PC-9 (cell line): ENCODE measurements around the gene COL23A1. TPM values are rescaled to one million over a fixed set of nuclear protein-coding genes. Genes with fewer than 3 reads are reported as not detected.

Experiments
- BruUV-seq: library from RNA; stranded (reverse); fragments of 400-500 nt; replicated peaks from 2 replicates; lab custom pipeline; 2021; lab: Mats Ljungman, UMichigan
- CTCF ChIA-PET: fragments of 300-600 bp; sonication (Branson Sonifier 250); formaldehyde crosslinking; loops from one replicate; lab custom pipeline; 2022; ENCODE audit warnings: antibody characterized with exemption; lab: Charles Lee
- POLR2A ChIA-PET: fragments of 300-600 bp; sonication (Branson Sonifier 250); formaldehyde crosslinking; loops from one replicate; lab custom pipeline; 2022; ENCODE audit warnings: antibody characterized with exemption; ENCODE audit not compliant: unreplicated experiment; lab: Charles Lee
- DNase-seq, 2 experiments: peaks; one replicate each; pipeline versions ENCODE4 v3.0.0 to v3.0.0-alpha.2; 2015 to 2022; ENCODE audit warnings: mixed read lengths in 1 of 2
- H2AFZ ChIP-seq: fragments of 200-600 bp; sonication (generic); 2 replicates; pipeline ENCODE4 v1.8.1; 2017; ENCODE audit warnings: antibody characterized with exemption
- H3F3A ChIP-seq: fragments of 200-600 bp; sonication (generic); 2 replicates; pipeline ENCODE4 v1.8.1; 2017; ENCODE audit warnings: antibody characterized with exemption, mild to moderate bottlenecking, low read depth; ENCODE audit not compliant: insufficient read depth
- H3K27ac ChIP-seq: fragments of 200-600 bp; sonication (generic); 2 replicates; pipeline ENCODE4 v1.6.1; 2016; ENCODE audit warnings: mixed run types
- H3K27me3 ChIP-seq: fragments of 200-600 bp; sonication (generic); 2 replicates; pipeline ENCODE4 v1.6.1; 2016; ENCODE audit warnings: low read depth, mixed run types; ENCODE audit not compliant: insufficient read depth
- H3K36me3 ChIP-seq: fragments of 200-600 bp; sonication (generic); 2 replicates; pipeline ENCODE4 v1.6.1; 2016; ENCODE audit warnings: low read depth, mixed run types
- H3K4me1 ChIP-seq: fragments of 200-600 bp; sonication (generic); replicated peaks from 2 replicates; pipeline ENCODE4 v1.6.1; 2016; ENCODE audit warnings: mixed run types; ENCODE audit not compliant: insufficient read depth
- H3K4me2 ChIP-seq: fragments of 200-600 bp; sonication (generic); 2 replicates; pipeline ENCODE4 v1.6.1; 2017; ENCODE audit warnings: mixed run types
- H3K4me3 ChIP-seq: fragments of 200-600 bp; sonication (generic); 2 replicates; pipeline ENCODE4 v1.6.1; 2016; ENCODE audit warnings: mixed run types
- H3K79me2 ChIP-seq: fragments of 200-600 bp; sonication (generic); 2 replicates; pipeline ENCODE4 v1.6.1; 2017; ENCODE audit warnings: low read depth, mixed run types
- H3K9me2 ChIP-seq: fragments of 200-600 bp; sonication (generic); 2 replicates; pipeline ENCODE4 v1.8.1; 2017; ENCODE audit warnings: mild to moderate bottlenecking; ENCODE audit not compliant: insufficient read depth
- H3K9me3 ChIP-seq: fragments of 200-600 bp; sonication (generic); 2 replicates; pipeline ENCODE4 v1.8.1; 2016; ENCODE audit warnings: low read depth; ENCODE audit not compliant: insufficient read depth
- H4K20me1 ChIP-seq: fragments of 200-600 bp; sonication (generic); 2 replicates; pipeline ENCODE4 v1.8.1; 2017; ENCODE audit not compliant: insufficient read depth
- EZH2 ChIP-seq: fragments of 200-600 bp; sonication (generic); IDR thresholded peaks from 2 replicates; pipeline ENCODE4 v1.8.0; 2017; ENCODE audit warnings: antibody characterized with exemption, low read depth
- intact Hi-C: fragments of 100-400 bp; cut with micrococcal nuclease; formaldehyde crosslinking; loops from one replicate; pipeline ENCODE4 v1.10.0; 2022; ENCODE audit not compliant: unreplicated experiment
- total RNA-seq: library from RNA; stranded (reverse); gene quantifications from 2 replicates; pipeline ENCODE4 v1.2.3, GENCODE V29; 2021
- TF ChIP-seq, protein P1 (sequence below): fragments of 200-600 bp; sonication (generic); conservative IDR thresholded peaks from 2 replicates; pipeline ENCODE4 v1.6.1; 2017; ENCODE audit warnings: mixed run types, antibody characterized with exemption, mild to moderate bottlenecking, moderate library complexity

Gene COL23A1
- total RNA-seq, 1 experiment from 2014 or later: not detected

DNA sequence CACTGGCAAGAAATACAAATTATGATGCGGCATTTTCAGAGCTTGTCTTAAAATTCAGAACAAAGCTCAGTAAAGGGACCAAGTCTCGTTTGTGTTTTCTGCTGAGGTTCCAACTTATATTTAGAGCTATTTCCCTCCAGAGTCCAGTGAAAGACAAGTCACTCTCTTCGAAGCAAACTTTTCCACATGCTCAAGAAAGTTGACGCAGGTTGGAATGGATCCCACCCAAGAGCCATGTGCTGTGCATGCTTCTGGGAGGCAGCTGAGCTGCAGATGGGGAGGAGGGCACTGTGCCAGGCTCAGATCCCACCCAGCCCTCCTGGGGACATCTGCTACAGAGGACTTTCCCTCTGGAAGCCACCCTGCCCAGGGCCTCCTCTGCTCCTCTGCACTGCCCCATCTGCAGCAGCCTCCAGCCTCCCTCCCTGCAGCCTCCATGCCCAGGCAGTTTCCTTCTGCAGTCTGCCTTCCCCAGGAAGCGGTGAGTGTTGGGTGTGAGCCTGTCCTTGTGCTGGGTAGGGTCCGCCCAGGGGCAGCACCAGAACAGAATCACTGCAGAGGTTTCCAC lies 75.3 kb downstream of the COL23A1 start:
- no peak for DNase-seq
- Histone ChIP-seq H3F3A (no peaks in the 10 kb centered on the region), H3K79me2 (no peaks in the 10 kb centered on the region), H2AFZ (no peak overlapping the region), H3K9me3 (no peaks in the 10 kb centered on the region), H3K4me1 (no peaks in the 10 kb centered on the region), H3K36me3 (no peaks in the 10 kb centered on the region), H3K4me2 (no peak overlapping the region), H3K27me3 (peaks cover 84% of the 10 kb centered on the region), H3K9me2 (no peaks in the 10 kb centered on the region), H3K4me3 (no peak overlapping the region), H3K27ac (no peak overlapping the region), H4K20me1 (no peaks in the 10 kb centered on the region)
- intact Hi-C loops: no loop called here
- ChIA-PET POLR2A (no interaction called here), CTCF (no interaction called here)
- BruUV-seq: no TSS peak
- TF ChIP-seq EZH2: no peak
- TF ChIP-seq, protein P1, sequence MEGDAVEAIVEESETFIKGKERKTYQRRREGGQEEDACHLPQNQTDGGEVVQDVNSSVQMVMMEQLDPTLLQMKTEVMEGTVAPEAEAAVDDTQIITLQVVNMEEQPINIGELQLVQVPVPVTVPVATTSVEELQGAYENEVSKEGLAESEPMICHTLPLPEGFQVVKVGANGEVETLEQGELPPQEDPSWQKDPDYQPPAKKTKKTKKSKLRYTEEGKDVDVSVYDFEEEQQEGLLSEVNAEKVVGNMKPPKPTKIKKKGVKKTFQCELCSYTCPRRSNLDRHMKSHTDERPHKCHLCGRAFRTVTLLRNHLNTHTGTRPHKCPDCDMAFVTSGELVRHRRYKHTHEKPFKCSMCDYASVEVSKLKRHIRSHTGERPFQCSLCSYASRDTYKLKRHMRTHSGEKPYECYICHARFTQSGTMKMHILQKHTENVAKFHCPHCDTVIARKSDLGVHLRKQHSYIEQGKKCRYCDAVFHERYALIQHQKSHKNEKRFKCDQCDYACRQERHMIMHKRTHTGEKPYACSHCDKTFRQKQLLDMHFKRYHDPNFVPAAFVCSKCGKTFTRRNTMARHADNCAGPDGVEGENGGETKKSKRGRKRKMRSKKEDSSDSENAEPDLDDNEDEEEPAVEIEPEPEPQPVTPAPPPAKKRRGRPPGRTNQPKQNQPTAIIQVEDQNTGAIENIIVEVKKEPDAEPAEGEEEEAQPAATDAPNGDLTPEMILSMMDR: no peak

DNA sequence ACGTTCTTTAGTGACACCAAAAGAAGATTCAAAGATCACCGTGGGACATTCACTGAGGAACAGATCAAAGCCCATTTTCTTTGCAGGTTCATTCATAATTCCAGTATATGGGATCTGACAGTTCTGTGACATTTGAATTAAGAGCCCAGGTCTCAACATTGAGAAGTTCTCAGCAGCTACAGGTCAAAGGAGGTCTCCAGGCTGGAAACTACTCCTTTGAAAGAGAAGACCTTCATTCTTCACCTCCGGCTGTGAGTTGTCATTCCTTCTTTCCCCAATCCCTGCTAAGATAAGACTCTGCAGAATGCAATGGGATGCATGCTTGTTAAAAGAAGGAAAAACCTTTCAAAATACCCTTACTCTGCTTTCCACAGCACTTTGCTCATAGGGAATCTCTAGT lies 79.0 kb downstream of the COL23A1 start:
- POLR2A ChIA-PET: no interaction called here
- Histone ChIP-seq H3K4me1 (no peaks in the 10 kb centered on the region), H3F3A (no peaks in the 10 kb centered on the region), H3K9me2 (no peaks in the 10 kb centered on the region), H3K27me3 (peaks cover 97% of the 10 kb centered on the region), H3K79me2 (no peaks in the 10 kb centered on the region), H3K9me3 (0 out of 2 replicates have a peak, but pooled peaks cover 6% of the 10 kb centered on the region), H2AFZ (no peak overlapping the region), H3K4me3 (no peak overlapping the region), H3K4me2 (no peak overlapping the region), H3K36me3 (no peaks in the 10 kb centered on the region), H4K20me1 (no peaks in the 10 kb centered on the region), H3K27ac (no peak overlapping the region)
- no TSS peak for BruUV-seq
- no peak for DNase-seq
- TF ChIP-seq, protein P1: no peak
- TF ChIP-seq EZH2: no peak
- CTCF ChIA-PET: no interaction called here
- intact Hi-C loops: no loop called here

DNA sequence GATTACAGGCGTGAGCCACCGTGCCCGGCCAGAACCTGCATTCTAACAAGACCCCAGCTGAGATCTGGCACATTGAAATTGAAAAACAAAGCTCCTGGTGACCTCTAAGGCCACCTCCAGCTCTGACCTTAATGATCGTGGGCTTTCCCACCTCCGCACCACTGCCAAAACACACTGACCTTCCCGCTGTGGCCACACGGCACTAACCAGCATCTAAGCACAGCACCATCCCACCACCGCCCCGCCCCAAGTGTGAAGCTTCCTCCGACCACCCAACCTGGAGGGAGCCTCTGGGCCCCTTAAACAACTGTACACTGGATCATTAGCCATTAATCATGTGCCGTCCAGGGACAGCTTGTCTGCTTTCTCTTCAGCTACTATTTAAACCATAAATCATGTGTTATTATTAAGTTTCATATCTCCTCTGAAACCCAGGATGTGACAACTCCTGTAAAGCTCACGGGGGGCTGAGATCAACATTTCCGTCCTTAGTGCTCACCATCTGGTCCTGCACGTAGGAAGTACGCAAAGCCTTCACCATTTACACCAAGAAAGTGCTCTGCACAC lies 80.6 kb downstream of the COL23A1 start:
- Histone ChIP-seq H3K9me3 (0 out of 2 replicates have a peak, but pooled peaks cover 6% of the 10 kb centered on the region), H3K79me2 (no peaks in the 10 kb centered on the region), H3K36me3 (no peaks in the 10 kb centered on the region), H3K4me2 (no peak overlapping the region), H3K4me1 (no peaks in the 10 kb centered on the region), H4K20me1 (no peaks in the 10 kb centered on the region), H3F3A (no peaks in the 10 kb centered on the region), H3K27me3 (peaks cover 95% of the 10 kb centered on the region), H3K27ac (no peak overlapping the region), H3K4me3 (no peak overlapping the region), H3K9me2 (no peaks in the 10 kb centered on the region), H2AFZ (no peak overlapping the region)
- intact Hi-C loops: no loop called here
- no TSS peak for BruUV-seq
- no peak for DNase-seq
- CTCF ChIA-PET: no interaction called here
- POLR2A ChIA-PET: interaction anchor here (0.5 kb wide), 1 partner anchor 810 kb away, joined by 16 read pairs; no protein-coding TSS in a partner anchor
- no peak for TF ChIP-seq EZH2
- TF ChIP-seq, protein P1: no peak
